GM12878 (cell line): ENCODE data around the gene PAQR8. TPM values are rescaled to one million over a fixed set of nuclear protein-coding genes. Genes with fewer than 3 reads are reported as not detected.

Source experiments
- ATAC-seq: fragments of 200-7000 bp; cut with Tn5 transposase; 3 replicates; pipeline ENCODE4 v1.9.1; 2020; ENCODE audit warnings: mild to moderate bottlenecking, moderate library complexity
- BruUV-seq: library from RNA; stranded (reverse); fragments of 400-500 nt; replicated peaks from 2 replicates; lab custom pipeline; 2021; lab: Mats Ljungman, UMichigan
- CTCF ChIA-PET: fragments of 300-600 bp; sonication (Branson Sonifier 250); formaldehyde crosslinking; extraction: SDS; loops from one replicate; lab custom pipeline; 2021; ENCODE audit warnings: inconsistent platforms; lab: Yijun Ruan, JAX
- POLR2A ChIA-PET: fragments of 350-600 bp; formaldehyde crosslinking; extraction: SDS; loops from one replicate; lab custom pipeline; 2021; ENCODE audit warnings: inconsistent platforms; lab: Charles Lee
- RAD21 ChIA-PET: fragments of 300-600 bp; sonication (Branson Sonifier 250); formaldehyde crosslinking; loops from one replicate; lab custom pipeline; 2023; ENCODE audit warnings: antibody characterized with exemption; ENCODE audit not compliant: unreplicated experiment; lab: Charles Lee
- SMC1A ChIA-PET: fragments of 300-600 bp; sonication (Branson Sonifier 250); formaldehyde crosslinking; loops from one replicate; lab custom pipeline; 2023; ENCODE audit not compliant: unreplicated experiment, uncharacterized antibody; lab: Charles Lee
- DNase-seq: peaks from one replicate; pipeline ENCODE4 v3.0.0-alpha.2; 2011; ENCODE audit warnings: low read depth, low spot score
- FAIRE-seq: peaks from 3 replicates; lab custom pipeline; 2011; peaks lifted over from hg19 to GRCh38; lab: Jason Lieb, UNC
- H2AFZ ChIP-seq: 2 replicates; pipeline ENCODE4 v1.6.0; 2011; ENCODE audit warnings: low read depth, low read length, control low read depth; ENCODE audit not compliant: control insufficient read depth
- H3K27ac ChIP-seq: 2 replicates; pipeline ENCODE4 v1.5.1; 2011; ENCODE audit warnings: control low read depth; ENCODE audit not compliant: control insufficient read depth, insufficient read depth
- H3K27me3 ChIP-seq, 2 experiments: replicated peaks in 1 of 2; 2 replicates each; pipeline versions ENCODE4 v1.6.0 to v1.6.1; 2011; ENCODE audit warnings: low read length in 1 of 2; ENCODE audit not compliant: control insufficient read depth in 2 of 2, insufficient read depth in 2 of 2
- H3K36me3 ChIP-seq, 2 experiments: 2 replicates each; pipeline ENCODE4 v1.5.1; 2011; ENCODE audit warnings: low read length in 1 of 2; ENCODE audit not compliant: control insufficient read depth in 2 of 2, insufficient read depth in 2 of 2
- H3K4me1 ChIP-seq: 2 replicates; pipeline ENCODE4 v1.6.1; 2011; ENCODE audit warnings: mild to moderate bottlenecking, low read length, moderate library complexity, mixed read lengths; ENCODE audit not compliant: control insufficient read depth, insufficient read depth
- H3K4me2 ChIP-seq: 2 replicates; pipeline ENCODE4 v1.6.0; 2011; ENCODE audit warnings: control low read depth; ENCODE audit not compliant: control insufficient read depth, insufficient read depth
- H3K4me3 ChIP-seq: fragments of 200-600 bp; sonication (generic); 2 replicates; pipeline ENCODE4 v1.5.1; 2016
- H3K79me2 ChIP-seq: 2 replicates; pipeline ENCODE4 v1.6.0; 2011; ENCODE audit warnings: low read length; ENCODE audit not compliant: control insufficient read depth, insufficient read depth
- H3K9ac ChIP-seq: 2 replicates; pipeline ENCODE4 v1.8.0; 2011; ENCODE audit warnings: low read length, control low read depth, mixed read lengths; ENCODE audit not compliant: control insufficient read depth, insufficient read depth
- H3K9me3 ChIP-seq: replicated peaks from 3 replicates; pipeline ENCODE4 v1.5.1; 2011; ENCODE audit warnings: mild to moderate bottlenecking, low read length; ENCODE audit not compliant: control insufficient read depth, insufficient read depth
- H4K20me1 ChIP-seq: 2 replicates; pipeline ENCODE4 v1.6.0; 2011; ENCODE audit not compliant: control insufficient read depth, insufficient read depth
- BACH1 ChIP-seq: fragments of 450-650 bp; IDR thresholded peaks from 2 replicates; pipeline ENCODE4 v1.6.1; 2017; ENCODE audit warnings: mild to moderate bottlenecking, borderline replicate concordance
- CHD2 ChIP-seq: IDR thresholded peaks from 2 replicates; pipeline ENCODE4 v1.6.1; 2011; ENCODE audit warnings: low read depth, low read length, improper control_type of control experiment, borderline replicate concordance
- EGR1 ChIP-seq, 2 experiments: IDR thresholded peaks; 1 replicate in 1 of 2; 2 replicates in 1 of 2; pipeline ENCODE4 v1.6.1; 2011 to 2012; ENCODE audit warnings: low read depth in 2 of 2, low read length in 2 of 2, borderline replicate concordance in 1 of 2, mild to moderate bottlenecking in 1 of 2, moderate library complexity in 1 of 2
- ETV6 ChIP-seq, 2 experiments: fragments of 450-650 bp in 1 of 2; IDR thresholded peaks in 1 of 2; conservative IDR thresholded peaks in 1 of 2; 2 replicates each; pipeline ENCODE4 v1.6.1; 2014; ENCODE audit warnings: antibody characterized with exemption in 1 of 2, borderline replicate concordance in 1 of 2, low read depth in 1 of 2, mild to moderate bottlenecking in 1 of 2, moderate library complexity in 1 of 2
- GATAD2B ChIP-seq: fragments of 450-650 bp; conservative IDR thresholded peaks from 2 replicates; pipeline ENCODE4 v1.6.1; 2017; ENCODE audit warnings: low read depth, mild to moderate bottlenecking, moderate library complexity
- MEF2A ChIP-seq: IDR thresholded peaks from 2 replicates; pipeline ENCODE4 v1.6.1; 2011; ENCODE audit warnings: low read depth, mild to moderate bottlenecking, low read length, moderate library complexity; ENCODE audit not compliant: insufficient read depth
- PAX8 ChIP-seq: fragments of 450-650 bp; IDR thresholded peaks from 2 replicates; pipeline ENCODE4 v1.6.1; 2017; ENCODE audit warnings: mild to moderate bottlenecking, moderate library complexity
- SIN3A ChIP-seq: IDR thresholded peaks from 2 replicates; pipeline ENCODE4 v1.6.1; 2012; ENCODE audit warnings: low read depth, low read length, improper control_type of control experiment
- SMAD5 ChIP-seq: IDR thresholded peaks from 2 replicates; pipeline ENCODE4 v1.6.1; 2016; ENCODE audit warnings: antibody characterized with exemption, low read depth
- TCF7 ChIP-seq: IDR thresholded peaks from 2 replicates; pipeline ENCODE4 v1.6.1; 2014; ENCODE audit warnings: antibody characterized with exemption, borderline replicate concordance
- WGBS: methylation state at CpG from one replicate; pipeline ENCODE4 v1.1.6; 2016; ENCODE audit warnings: low lambda C conversion rate; ENCODE audit not compliant: insufficient replicate concordance, insufficient coverage; ENCODE audit errors: missing lambda C conversion rate; 5-methylcytosine and 5-hydroxymethylcytosine counted together
- in situ Hi-C: fragments of 300-500 bp; cut with MboI; formaldehyde crosslinking; loops from 9 replicates; pipeline ENCODE4 v1.14.3; 2018; ENCODE audit warnings: mixed read lengths
- intact Hi-C: fragments of 100-400 bp; cut with micrococcal nuclease; formaldehyde crosslinking; loops from one replicate; pipeline ENCODE4 v1.14.2; 2022; ENCODE audit not compliant: unreplicated experiment
- polyA plus RNA-seq, 11 experiments: library from polyadenylated mRNA; depleted of rRNA in 4 of 11; unstranded in 6 of 11; stranded (reverse) in 5 of 11; fragments of >200 nt; fragmentation: Nextera tagmentation in 4 of 11; fragmentation: Illumina TruSeq in 1 of 11; extraction: Ambion mirVana in 4 of 11; extraction: Trizol in 1 of 11; gene quantifications; 1 replicate in 1 of 11; 2 replicates in 10 of 11; pipeline versions ENCODE4 v1.2.1 to v1.2.3, GENCODE V29; 2011 to 2016; ENCODE audit warnings: inconsistent platforms in 2 of 11, missing spikeins in 2 of 11, low read depth in 1 of 11
- total RNA-seq, 4 experiments: library from RNA; depleted of rRNA in 3 of 4; stranded (reverse); fragments of >200 nt in 3 of 4; fragmentation: Illumina TruSeq in 1 of 4; extraction: Trizol in 1 of 4; gene quantifications; 2 replicates each; pipeline versions ENCODE4 v1.2.1 to v1.2.3, GENCODE V29; 2013 to 2021
- TF ChIP-seq, protein P1 (sequence below): fragments of 450-650 bp; IDR thresholded peaks from 2 replicates; pipeline ENCODE4 v1.6.1; 2017; ENCODE audit warnings: mild to moderate bottlenecking, moderate library complexity
- TF ChIP-seq, protein P2 (sequence below): IDR thresholded peaks from 2 replicates; pipeline ENCODE4 v1.6.1; 2011; ENCODE audit warnings: borderline replicate concordance, low read depth, mild to moderate bottlenecking, moderate library complexity, low read length; ENCODE audit not compliant: insufficient read depth, poor library complexity, severe bottlenecking

The PAQR8 gene
- total and polyA plus RNA-seq, 10 of the 15 experiments (the other 5 are each of a cell fraction or from before 2014, with no cell fraction given) = 3.9 to 22.4 (median 14.6) TPM

DNA sequence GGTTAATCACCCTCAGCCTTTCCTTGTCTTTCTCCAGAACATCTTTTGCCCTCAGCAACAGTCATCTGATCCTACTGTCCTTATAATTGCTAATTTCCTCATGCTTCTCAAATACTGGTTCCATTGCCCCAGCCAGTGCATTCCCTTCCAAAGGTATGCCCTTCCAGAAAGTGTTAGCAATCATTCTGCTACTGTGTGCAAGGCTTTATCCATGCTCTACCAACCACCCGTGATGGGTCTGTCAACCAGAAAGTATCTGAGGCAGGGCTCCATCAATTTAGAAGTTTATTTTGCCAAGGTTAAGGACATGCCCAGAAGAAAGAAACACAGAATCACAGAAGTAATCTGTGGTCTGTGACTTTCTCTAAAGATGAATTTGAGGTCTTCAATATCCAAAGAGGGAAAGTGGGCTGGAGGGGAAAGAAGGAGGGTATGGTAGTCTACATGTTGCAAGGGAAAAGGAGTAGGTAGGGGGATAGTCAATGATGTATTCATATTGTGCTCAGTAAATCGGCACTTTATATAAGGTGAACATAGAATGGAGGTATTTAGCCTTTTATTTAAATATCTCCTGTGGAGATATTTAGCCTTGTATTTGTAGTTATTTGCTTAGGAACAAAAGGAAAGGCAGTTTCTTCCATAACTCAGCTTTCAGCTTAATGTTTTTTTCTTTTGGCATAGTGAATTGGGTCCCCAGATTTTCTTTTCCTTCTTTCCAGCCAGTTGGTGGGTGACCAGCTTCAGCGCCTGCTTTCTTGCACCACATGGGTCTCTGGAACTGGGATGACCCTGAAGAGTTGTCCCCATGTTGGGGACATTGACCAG is 35.2 kb upstream of the PAQR8 start:
- Histone ChIP-seq H3K79me2 (no peaks in the 10 kb centered on the region), H3K4me3 (no peak overlapping the region), H3K9ac (no peak overlapping the region), H2AFZ (no peak overlapping the region), H3K4me1 (no peaks in the 10 kb centered on the region), H3K27me3 (no peaks in the 10 kb centered on the region), H3K36me3 (no peaks in the 10 kb centered on the region), H3K9me3 (no peaks in the 10 kb centered on the region), H3K4me2 (no peak overlapping the region), H3K27ac (no peak overlapping the region), H4K20me1 (no peaks in the 10 kb centered on the region)
- no peak for DNase-seq
- no TSS peak for BruUV-seq
- ChIA-PET SMC1A (interaction anchor here (0.8 to 2.5 kb wide), 5 partner anchors 10 to 35 kb away, joined by 3 to 12 read pairs (median 3); partner anchors contain the start of gene PAQR8), POLR2A (interaction anchor here (0.7 to 1.4 kb wide), 2 partner anchors 13 to 24 kb away, joined by 3 read pairs; no protein-coding TSS in a partner anchor), CTCF (interaction anchor here (1.0 to 1.5 kb wide), 3 partner anchors 14 to 35 kb away, joined by 3 to 4 read pairs (median 3); partner anchors contain the start of gene PAQR8), RAD21 (interaction anchor here (0.7 to 1.4 kb wide), 2 partner anchors 19 to 63 kb away, joined by 3 read pairs; no protein-coding TSS in a partner anchor)
- intact Hi-C loops (no loop called here), in situ Hi-C loops (no loop called here)
- TF ChIP-seq TCF7 = no peak
- TF ChIP-seq, protein P1, sequence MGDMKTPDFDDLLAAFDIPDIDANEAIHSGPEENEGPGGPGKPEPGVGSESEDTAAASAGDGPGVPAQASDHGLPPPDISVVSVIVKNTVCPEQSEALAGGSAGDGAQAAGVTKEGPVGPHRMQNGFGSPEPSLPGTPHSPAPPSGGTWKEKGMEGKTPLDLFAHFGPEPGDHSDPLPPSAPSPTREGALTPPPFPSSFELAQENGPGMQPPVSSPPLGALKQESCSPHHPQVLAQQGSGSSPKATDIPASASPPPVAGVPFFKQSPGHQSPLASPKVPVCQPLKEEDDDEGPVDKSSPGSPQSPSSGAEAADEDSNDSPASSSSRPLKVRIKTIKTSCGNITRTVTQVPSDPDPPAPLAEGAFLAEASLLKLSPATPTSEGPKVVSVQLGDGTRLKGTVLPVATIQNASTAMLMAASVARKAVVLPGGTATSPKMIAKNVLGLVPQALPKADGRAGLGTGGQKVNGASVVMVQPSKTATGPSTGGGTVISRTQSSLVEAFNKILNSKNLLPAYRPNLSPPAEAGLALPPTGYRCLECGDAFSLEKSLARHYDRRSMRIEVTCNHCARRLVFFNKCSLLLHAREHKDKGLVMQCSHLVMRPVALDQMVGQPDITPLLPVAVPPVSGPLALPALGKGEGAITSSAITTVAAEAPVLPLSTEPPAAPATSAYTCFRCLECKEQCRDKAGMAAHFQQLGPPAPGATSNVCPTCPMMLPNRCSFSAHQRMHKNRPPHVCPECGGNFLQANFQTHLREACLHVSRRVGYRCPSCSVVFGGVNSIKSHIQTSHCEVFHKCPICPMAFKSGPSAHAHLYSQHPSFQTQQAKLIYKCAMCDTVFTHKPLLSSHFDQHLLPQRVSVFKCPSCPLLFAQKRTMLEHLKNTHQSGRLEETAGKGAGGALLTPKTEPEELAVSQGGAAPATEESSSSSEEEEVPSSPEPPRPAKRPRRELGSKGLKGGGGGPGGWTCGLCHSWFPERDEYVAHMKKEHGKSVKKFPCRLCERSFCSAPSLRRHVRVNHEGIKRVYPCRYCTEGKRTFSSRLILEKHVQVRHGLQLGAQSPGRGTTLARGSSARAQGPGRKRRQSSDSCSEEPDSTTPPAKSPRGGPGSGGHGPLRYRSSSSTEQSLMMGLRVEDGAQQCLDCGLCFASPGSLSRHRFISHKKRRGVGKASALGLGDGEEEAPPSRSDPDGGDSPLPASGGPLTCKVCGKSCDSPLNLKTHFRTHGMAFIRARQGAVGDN = no peak
- no peak for TF ChIP-seq CHD2
- TF ChIP-seq, protein P2, sequence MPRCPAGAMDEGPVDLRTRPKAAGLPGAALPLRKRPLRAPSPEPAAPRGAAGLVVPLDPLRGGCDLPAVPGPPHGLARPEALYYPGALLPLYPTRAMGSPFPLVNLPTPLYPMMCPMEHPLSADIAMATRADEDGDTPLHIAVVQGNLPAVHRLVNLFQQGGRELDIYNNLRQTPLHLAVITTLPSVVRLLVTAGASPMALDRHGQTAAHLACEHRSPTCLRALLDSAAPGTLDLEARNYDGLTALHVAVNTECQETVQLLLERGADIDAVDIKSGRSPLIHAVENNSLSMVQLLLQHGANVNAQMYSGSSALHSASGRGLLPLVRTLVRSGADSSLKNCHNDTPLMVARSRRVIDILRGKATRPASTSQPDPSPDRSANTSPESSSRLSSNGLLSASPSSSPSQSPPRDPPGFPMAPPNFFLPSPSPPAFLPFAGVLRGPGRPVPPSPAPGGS = no peak
- no peak for TF ChIP-seq SMAD5
- TF ChIP-seq SIN3A = no peak
- no peak for TF ChIP-seq PAX8
- no peak for TF ChIP-seq EGR1 (IDR thresholded peaks at IDR 0.05; ENCODE audit: borderline replicate concordance in 1 of 2, low read depth in 2 of 2, low read length in 2 of 2)
- no peak for TF ChIP-seq MEF2A
- no peak for TF ChIP-seq GATAD2B
- TF ChIP-seq BACH1 = no peak
- no peak for TF ChIP-seq ETV6 (conservative IDR thresholded peaks at IDR 0.05 in 1 of 2, IDR thresholded peaks at IDR 0.05 in 1 of 2; ENCODE audit: borderline replicate concordance in 1 of 2, low read depth in 1 of 2)
- WGBS = 19% methylated on average over 3 of the region's 3 CpGs
- no peak for FAIRE-seq
- peak; percentile 58 for ATAC-seq
